WTC11 (cell line): ENCODE measurements around the gene AVEN.

Experiments used
- CTCF ChIP-seq: fragments of 200-600 bp; IDR thresholded peaks from 2 replicates; pipeline ENCODE4 v1.8.0; 2022; ENCODE audit warnings: antibody characterized with exemption
- ESRRA ChIP-seq: sonication (generic); formaldehyde crosslinking; IDR thresholded peaks from 2 replicates; pipeline ENCODE4 v1.8.1; 2022; ENCODE audit warnings: mild to moderate bottlenecking, missing genetic modification reagents, borderline replicate concordance
- FOXJ3 ChIP-seq: sonication (generic); formaldehyde crosslinking; IDR thresholded peaks from 2 replicates; pipeline ENCODE4 v1.9.0; 2021; ENCODE audit warnings: missing genetic modification reagents, mild to moderate bottlenecking, borderline replicate concordance
- MLX ChIP-seq: sonication (generic); formaldehyde crosslinking; IDR thresholded peaks from 2 replicates; pipeline ENCODE4 v1.8.1; 2023; ENCODE audit warnings: mild to moderate bottlenecking, missing genetic modification reagents, moderate library complexity
- NFYB ChIP-seq: sonication (generic); formaldehyde crosslinking; conservative IDR thresholded peaks from 2 replicates; pipeline ENCODE4 v1.8.0; 2022; ENCODE audit warnings: low read depth, missing genetic modification reagents
- ZNF219 ChIP-seq: sonication (generic); formaldehyde crosslinking; IDR thresholded peaks from 2 replicates; pipeline ENCODE4 v1.8.0; 2023; ENCODE audit warnings: missing genetic modification reagents, mild to moderate bottlenecking, borderline replicate concordance

GRCh38 chr15:34065941-34066340 lies 26.9 kb upstream of the AVEN start:
- TF ChIP-seq FOXJ3 (CRISPR knock-in tag) (no peak), ZNF219 (no peak), CTCF (no peak), MLX (CRISPR knock-in tag) (no peak), ESRRA (CRISPR knock-in tag) (no peak), NFYB (CRISPR knock-in tag) (no peak)
